Activated B cell treated with CpG ODN at 0.5 μM for 24 hours (primary cell): ENCODE data around the gene APOA4. TPM values are rescaled to one million over a fixed set of nuclear protein-coding genes. Genes with fewer than 3 reads are reported as not detected.

Experiments
- ATAC-seq: fragments of 200-7000 bp; cut with Tn5 transposase; one replicate; pipeline ENCODE4 v1.10.0; 2021; ENCODE audit warnings: low read depth, mild to moderate bottlenecking, moderate library complexity
- CTCF ChIA-PET: fragments of 350-600 bp; sonication (Branson Sonifier 250); formaldehyde crosslinking; loops from one replicate; lab custom pipeline; 2021; ENCODE audit warnings: antibody characterized with exemption; lab: Charles Lee
- POLR2A ChIA-PET: fragments of 350-600 bp; sonication (Branson Sonifier 250); formaldehyde crosslinking; loops from one replicate; lab custom pipeline; 2021; ENCODE audit warnings: antibody characterized with exemption; lab: Charles Lee
- DNase-seq: peaks from one replicate; pipeline ENCODE4 v3.0.0; 2022
- H3K27ac Mint-ChIP-seq: one replicate; pipeline ENCODE4 v1.8.0; 2020; ENCODE audit warnings: mixed read lengths
- H3K27me3 Mint-ChIP-seq: one replicate; pipeline ENCODE4 v1.8.0; 2021; ENCODE audit warnings: mixed read lengths
- H3K36me3 Mint-ChIP-seq: one replicate; pipeline ENCODE4 v1.8.0; 2021; ENCODE audit warnings: low read depth, mixed read lengths
- H3K4me1 Mint-ChIP-seq: one replicate; pipeline ENCODE4 v1.8.0; 2021; ENCODE audit warnings: mixed read lengths
- H3K4me3 Mint-ChIP-seq: one replicate; pipeline ENCODE4 v1.8.0; 2020; ENCODE audit warnings: mild to moderate bottlenecking, mixed read lengths
- H3K9me3 Mint-ChIP-seq: one replicate; pipeline ENCODE4 v1.8.0; 2020; ENCODE audit warnings: mixed read lengths
- intact Hi-C: fragments of 100-400 bp; cut with micrococcal nuclease; formaldehyde crosslinking; loops from one replicate; pipeline ENCODE4 v1.15.1; 2024
- total RNA-seq: library from RNA; stranded (reverse); gene quantifications from 2 replicates; pipeline ENCODE4 v1.2.3, GENCODE V29; 2022
- TF ChIP-seq, protein P1 (sequence below): fragments of 200-600 bp; IDR thresholded peaks from one replicate; pipeline ENCODE4 v1.8.0; 2022; ENCODE audit warnings: antibody characterized with exemption, mild to moderate bottlenecking

Gene APOA4
- total RNA-seq, 1 donor from 2014 or later, result not detected

GRCh38 chr11:116867619-116868018 is 44.5 kb upstream of the APOA4 start:
- POLR2A ChIA-PET, result no interaction called here
- H3K36me3 Mint-ChIP-seq, result peaks cover 93% of the 10 kb centered on the region

GRCh38 chr11:116866804-116867455 is 43.8 kb upstream of the APOA4 start:
- ChIA-PET CTCF (no interaction called here), POLR2A (no interaction called here)
- DNase-seq (no peak), ATAC-seq (no peak)
- intact Hi-C loops, result no loop called here
- H3K4me3 Mint-ChIP-seq, result no peak overlapping the region
- no peak overlapping the region for H3K27ac Mint-ChIP-seq
- H3K9me3 Mint-ChIP-seq, result no peaks in the 10 kb centered on the region
- H3K4me1 Mint-ChIP-seq, result no peaks in the 10 kb centered on the region
- H3K36me3 Mint-ChIP-seq, result peaks cover 96% of the 10 kb centered on the region
- H3K27me3 Mint-ChIP-seq, result no peaks in the 10 kb centered on the region
- TF ChIP-seq, protein P1, sequence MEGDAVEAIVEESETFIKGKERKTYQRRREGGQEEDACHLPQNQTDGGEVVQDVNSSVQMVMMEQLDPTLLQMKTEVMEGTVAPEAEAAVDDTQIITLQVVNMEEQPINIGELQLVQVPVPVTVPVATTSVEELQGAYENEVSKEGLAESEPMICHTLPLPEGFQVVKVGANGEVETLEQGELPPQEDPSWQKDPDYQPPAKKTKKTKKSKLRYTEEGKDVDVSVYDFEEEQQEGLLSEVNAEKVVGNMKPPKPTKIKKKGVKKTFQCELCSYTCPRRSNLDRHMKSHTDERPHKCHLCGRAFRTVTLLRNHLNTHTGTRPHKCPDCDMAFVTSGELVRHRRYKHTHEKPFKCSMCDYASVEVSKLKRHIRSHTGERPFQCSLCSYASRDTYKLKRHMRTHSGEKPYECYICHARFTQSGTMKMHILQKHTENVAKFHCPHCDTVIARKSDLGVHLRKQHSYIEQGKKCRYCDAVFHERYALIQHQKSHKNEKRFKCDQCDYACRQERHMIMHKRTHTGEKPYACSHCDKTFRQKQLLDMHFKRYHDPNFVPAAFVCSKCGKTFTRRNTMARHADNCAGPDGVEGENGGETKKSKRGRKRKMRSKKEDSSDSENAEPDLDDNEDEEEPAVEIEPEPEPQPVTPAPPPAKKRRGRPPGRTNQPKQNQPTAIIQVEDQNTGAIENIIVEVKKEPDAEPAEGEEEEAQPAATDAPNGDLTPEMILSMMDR, result no peak

More at GRCh38 chr11:116867619-116868018, 44.5 kb upstream of the APOA4 start:
- no peaks in the 10 kb centered on the region for H3K4me1 Mint-ChIP-seq
- TF ChIP-seq, protein P1, result no peak
- no peak for ATAC-seq
- H3K27me3 Mint-ChIP-seq, result no peaks in the 10 kb centered on the region
- H3K4me3 Mint-ChIP-seq, result no peak overlapping the region
- H3K27ac Mint-ChIP-seq, result no peak overlapping the region
- no peaks in the 10 kb centered on the region for H3K9me3 Mint-ChIP-seq
- intact Hi-C loops, result no loop called here
- no peak for DNase-seq
- CTCF ChIA-PET, result no interaction called here

GRCh38 chr11:116865696-116866095 is 42.6 kb upstream of the APOA4 start:
- no peaks in the 10 kb centered on the region for H3K4me1 Mint-ChIP-seq
- H3K27me3 Mint-ChIP-seq, result no peaks in the 10 kb centered on the region
- no peaks in the 10 kb centered on the region for H3K9me3 Mint-ChIP-seq
- ChIA-PET CTCF (no interaction called here), POLR2A (no interaction called here)
- TF ChIP-seq, protein P1, result no peak
- ATAC-seq, result no peak
- intact Hi-C loops, result no loop called here
- H3K27ac Mint-ChIP-seq, result no peak overlapping the region
- no peak for DNase-seq
- H3K4me3 Mint-ChIP-seq, result no peak overlapping the region
- peaks cover 96% of the 10 kb centered on the region for H3K36me3 Mint-ChIP-seq

GRCh38 chr11:116864531-116864930 is 41.4 kb upstream of the APOA4 start:
- Mint-ChIP-seq H3K36me3 (peaks cover 95% of the 10 kb centered on the region), H3K27me3 (no peaks in the 10 kb centered on the region), H3K27ac (no peak overlapping the region), H3K4me3 (no peak overlapping the region), H3K9me3 (no peaks in the 10 kb centered on the region), H3K4me1 (no peaks in the 10 kb centered on the region)
- ChIA-PET CTCF (interaction anchor here (2.1 kb wide), 1 partner anchor 242 kb away, joined by 7 read pairs; no protein-coding TSS in a partner anchor), POLR2A (no interaction called here)
- intact Hi-C loops, result no loop called here
- ATAC-seq, result no peak
- no peak for DNase-seq
- TF ChIP-seq, protein P1, result no peak

DNA sequence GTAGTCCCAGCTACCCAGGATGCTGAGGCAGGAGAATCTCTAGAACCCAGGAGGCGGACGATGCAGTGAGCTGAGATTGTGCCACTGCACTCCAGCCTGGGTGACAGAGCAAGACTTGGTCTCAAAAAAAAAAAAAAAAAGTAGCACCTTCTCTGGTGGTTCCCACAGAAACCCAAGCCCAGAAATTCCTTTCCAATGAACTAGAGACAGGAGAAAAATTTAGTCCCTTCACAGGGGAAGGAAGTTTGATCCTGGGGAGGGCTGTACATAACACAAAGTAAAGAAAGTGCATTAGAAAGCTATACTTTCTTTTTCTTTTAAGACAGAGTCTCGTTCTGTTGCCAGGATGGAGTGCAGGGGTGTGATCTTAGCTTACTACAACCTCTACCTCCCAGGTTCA is 39.8 kb upstream of the APOA4 start:
- Mint-ChIP-seq H3K27me3 (no peaks in the 10 kb centered on the region), H3K4me1 (no peaks in the 10 kb centered on the region), H3K4me3 (no peak overlapping the region), H3K9me3 (no peaks in the 10 kb centered on the region), H3K36me3 (peaks cover 95% of the 10 kb centered on the region), H3K27ac (no peak overlapping the region)
- ChIA-PET CTCF (interaction anchor here (0.7 to 2.1 kb wide), 2 partner anchors 27 to 243 kb away, joined by 3 to 7 read pairs; no protein-coding TSS in a partner anchor), POLR2A (no interaction called here)
- intact Hi-C loops, result no loop called here
- ATAC-seq, result no peak
- DNase-seq, result no peak
- TF ChIP-seq, protein P1, result no peak
